ENCODE measurements around the gene KIT. TPM values are rescaled to one million over a fixed set of nuclear protein-coding genes. Genes with fewer than 3 reads are reported as not detected.
"Not testable (repeated sequence)": the region's sequence is repeated elsewhere in the genome, so short reads cannot be mapped to it uniquely, and the experiment has no call there.

The KIT gene
- under 0.01 and 0.10 TPM in 2 replicates for total RNA-seq

DNA sequence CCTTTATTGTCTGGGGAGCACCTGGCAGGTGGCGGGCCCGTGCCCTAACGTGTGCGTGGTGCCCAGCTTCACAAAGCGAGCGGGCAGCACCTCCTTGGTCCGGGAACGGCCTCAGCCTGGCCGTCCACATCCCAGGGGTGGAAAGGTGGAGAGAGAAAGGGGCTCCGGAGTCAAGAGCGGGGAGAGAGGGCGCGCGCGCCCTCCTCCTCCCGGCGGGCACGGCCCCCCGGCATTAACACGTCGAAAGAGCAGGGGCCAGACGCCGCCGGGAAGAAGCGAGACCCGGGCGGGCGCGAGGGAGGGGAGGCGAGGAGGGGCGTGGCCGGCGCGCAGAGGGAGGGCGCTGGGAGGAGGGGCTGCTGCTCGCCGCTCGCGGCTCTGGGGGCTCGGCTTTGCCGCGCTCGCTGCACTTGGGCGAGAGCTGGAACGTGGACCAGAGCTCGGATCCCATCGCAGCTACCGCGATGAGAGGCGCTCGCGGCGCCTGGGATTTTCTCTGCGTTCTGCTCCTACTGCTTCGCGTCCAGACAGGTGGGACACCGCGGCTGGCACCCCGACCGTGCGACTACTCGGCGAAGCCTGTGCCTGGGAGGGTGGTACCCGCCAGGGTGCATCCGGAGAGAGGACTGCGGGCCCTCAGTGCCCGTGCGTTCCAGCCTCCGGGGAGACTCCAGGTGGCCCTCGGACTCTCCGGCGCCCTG is at the start of gene KIT:
Gene KIT (plus strand): TSS at position 407 of the 701 bp plus-strand sequence. CDS start 58 bp downstream, at position 465.
- DNase-seq (ENCODE audit: low read depth) = no peak

DNA sequence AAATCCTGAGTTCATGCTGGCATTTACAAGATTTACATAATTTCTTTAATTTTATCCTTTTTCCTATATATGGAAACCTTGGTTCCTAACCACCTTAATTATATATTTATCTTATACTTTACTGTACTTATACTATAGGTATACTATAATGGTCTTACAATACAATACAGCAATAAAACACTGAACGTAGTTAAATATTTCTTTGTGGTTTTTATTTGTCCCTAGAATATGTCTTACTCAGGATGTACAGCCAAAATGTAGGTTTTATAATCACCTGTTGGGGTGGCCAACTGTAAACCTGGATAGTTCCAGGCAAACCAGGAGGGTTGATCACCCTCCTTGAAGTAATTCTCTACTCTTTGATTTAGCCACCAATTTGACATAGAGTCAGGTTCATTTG is 48.4 kb upstream of the KIT start:
- DNase-seq (ENCODE audit: low read depth) = no peak

DNA sequence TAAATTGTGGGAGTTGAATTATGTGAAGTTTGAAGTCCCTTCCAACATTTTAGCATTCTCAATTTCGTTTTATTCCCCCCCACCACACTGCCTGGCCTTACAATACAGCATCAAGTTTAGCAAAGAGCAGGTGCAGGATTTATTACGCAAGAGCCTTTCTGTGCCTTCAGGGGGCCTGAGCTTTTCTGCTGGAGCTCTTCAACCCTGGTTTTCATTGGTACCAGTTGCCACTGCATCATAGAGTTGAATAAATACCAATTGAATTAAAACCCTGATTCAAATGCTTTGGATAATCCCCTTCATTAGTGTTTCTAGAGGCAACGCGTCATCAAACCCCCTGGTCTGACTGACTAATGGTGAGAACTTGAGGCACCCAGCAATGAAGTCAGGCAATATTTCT is 43.6 kb upstream of the KIT start:
- DNase-seq (ENCODE audit: low read depth) = no peak

DNA sequence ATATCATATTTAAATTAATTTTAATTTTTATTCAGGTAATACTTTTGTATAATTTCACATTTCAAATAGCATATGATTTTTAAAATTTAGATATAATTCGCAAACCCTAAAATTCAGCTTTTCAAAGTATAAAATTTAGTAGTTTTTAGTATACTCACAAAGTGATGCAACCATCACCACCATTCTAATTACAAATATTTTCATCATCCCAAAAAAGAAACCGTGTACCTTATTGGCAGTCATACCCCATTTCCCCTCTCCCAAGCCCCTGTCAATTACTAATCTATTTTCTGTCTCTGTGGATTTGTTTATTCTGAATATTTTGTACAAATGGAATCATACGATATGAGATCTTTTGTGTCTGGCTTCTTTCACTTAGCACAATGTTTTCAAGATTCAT is 37.0 kb upstream of the KIT start:
- DNase-seq (ENCODE audit: low read depth) = no peak

DNA sequence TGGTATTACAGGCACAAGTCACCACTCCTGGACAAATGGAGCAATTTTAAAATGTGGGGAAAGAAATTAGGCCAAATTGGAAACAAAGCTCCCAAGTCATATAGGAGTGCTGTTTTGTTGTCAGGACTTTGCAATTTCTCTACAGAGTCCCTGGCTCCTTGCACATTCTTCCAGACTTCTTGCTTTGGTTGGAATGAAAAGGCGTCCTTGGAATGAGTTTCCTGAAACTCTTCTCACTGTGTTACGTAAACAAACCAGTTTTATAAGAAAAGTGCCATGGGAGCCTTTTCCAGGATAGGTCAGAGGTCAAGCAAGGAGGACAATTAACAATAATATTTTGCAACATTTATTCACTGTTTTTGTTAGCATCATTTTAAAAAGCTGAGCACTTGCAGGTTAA is 32.4 kb upstream of the KIT start:
- no peak for DNase-seq (ENCODE audit: low read depth)

DNA sequence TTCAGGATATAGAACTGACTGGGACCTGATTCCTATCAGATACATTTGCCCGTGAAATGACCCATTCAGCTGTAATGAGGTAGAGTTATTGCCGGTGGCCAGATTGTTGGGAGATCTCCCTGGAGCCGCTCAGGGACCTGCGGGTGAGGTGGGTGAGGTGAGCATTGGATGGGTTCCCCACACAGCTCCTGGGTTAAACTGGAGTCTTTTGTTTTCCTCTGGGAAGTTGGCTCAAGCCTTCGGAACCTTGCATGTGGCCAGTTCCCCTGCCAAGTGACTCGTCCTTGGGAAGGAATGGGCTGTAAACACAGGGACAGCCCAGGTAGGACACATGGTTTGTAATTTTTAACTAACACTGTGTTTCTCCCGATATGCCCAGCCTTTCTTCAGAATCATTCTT is 31.6 kb upstream of the KIT start:
- DNase-seq (ENCODE audit: low read depth) = no peak

DNA sequence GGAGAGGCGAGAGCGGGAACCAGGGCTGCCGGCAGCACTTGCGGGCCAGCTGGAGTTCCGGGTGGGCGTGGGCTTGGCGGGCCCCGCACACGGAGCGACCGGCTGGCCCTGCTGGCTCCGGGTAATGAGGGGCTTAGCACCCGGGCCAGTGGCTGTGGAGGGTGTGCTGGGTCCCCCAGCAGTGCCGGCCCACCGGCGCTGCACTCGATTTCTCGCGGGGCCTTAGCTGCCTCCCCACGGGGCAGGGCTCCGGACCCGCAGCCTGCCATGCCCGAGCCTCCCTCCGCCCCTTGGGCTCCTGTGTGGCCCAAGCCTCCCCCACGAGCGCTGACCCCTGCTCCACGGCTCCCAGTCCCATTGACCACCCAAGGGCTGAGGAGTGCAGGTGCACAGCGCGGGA is 25.2 kb upstream of the KIT start:
- DNase-seq (ENCODE audit: low read depth) = no peak

DNA sequence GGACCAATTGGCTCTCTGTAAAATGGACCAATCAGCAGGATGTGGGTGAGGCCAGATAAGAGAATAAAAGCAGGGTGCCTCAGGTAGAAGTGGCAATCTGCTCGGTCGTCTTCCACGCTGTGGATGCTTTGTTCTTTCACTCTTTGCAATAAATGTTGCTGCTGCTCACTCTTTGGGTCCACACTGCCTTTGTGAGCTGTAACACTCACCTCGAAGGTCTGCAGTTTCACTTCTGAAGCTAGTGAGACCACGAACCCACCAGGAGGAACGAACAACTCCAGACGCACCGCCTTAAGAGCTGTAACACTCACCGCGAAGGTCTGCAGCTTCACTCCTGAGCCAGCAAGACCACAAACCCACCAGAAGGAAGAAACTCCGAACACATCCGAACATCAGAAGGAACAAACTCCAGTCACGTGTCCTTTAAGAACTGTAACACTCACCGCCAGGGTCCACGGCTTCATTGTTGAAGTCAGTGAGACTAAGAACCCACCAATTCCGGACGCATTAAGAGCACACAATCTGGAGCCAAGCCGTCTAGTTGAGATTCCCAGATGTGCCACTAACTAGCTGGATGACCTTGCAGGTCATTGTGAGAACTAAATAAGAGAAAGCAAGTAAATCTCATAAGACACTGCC is 24.5 kb upstream of the KIT start:
- DNase-seq (ENCODE audit: low read depth) = not testable (repeated sequence)

DNA sequence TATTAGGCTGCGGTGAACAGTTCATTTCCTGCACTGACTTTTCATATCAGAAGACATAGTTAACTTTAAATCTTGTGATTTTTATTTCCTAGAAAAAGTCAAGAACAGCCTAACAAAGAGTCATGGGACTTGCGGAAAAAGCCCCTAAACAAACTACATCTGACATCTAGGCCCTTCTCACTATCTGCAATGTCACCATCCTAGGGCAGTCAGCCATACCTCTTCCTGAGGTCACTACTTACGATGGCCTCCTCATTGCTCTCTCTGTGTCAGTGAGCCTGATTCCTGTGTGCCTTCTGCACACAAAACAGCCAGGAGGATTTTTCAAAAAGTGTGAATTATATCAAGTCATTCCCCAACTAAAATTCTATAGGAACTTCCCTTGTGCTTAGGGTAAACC is 22.4 kb upstream of the KIT start:
- no peak for DNase-seq (ENCODE audit: low read depth)

DNA sequence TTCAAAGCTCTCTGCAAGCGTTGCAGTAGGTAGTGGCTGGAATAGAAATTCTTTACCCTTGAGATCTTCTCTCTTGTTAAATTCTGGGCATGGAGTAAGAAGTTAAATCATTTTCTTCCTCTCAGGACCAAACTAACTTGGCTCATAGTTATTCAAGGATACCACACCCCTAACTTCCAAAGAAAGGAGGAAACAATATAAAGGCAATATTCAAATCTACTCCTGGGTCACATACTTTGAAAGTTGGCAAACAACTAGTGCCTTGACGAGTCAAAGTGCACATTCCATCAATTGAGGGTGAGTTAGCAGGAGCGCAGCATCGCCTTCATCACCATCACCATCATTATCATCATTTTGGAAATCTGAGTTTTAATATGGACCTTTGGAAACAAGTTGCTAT is 20.4 kb upstream of the KIT start:
- no peak for DNase-seq (ENCODE audit: low read depth)

DNA sequence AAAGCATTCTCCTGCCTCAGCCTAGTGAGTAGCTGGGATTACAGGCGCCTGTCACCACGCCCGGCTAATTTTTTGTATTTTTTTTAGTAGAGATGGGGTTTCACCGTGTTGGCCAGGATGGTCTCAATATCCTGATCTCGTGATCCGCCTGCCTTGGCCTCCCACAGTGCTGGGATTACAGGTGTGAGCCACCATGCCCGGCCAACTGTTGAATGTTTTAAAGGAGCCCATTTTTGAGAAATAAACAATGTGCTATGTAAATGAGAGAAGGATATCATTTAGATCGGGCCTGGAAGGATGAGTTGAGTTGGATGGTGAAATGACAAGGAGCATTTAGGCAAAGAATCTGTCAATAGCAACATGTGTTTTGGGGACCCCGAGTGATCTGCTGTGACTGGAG is 16.7 kb upstream of the KIT start:
- not testable (repeated sequence) for DNase-seq (ENCODE audit: low read depth)

DNA sequence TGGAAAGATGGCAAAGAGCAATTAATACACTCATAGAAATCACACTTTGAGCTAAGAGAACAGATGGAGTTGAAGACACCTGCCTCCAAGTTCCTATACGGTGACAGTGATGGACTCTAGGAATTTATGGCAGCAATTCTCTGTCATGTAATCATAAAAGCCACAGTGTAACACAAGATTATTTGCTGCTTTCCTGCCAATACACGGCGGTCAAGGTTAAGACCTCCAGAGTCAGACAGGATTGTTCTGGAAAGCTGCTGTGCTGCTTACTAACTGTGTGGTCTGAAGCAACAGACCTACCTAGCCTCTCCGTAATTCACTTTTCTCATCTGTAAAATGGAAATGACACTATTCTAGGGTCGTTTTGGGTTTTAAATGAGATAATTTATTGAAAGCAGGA is 14.6 kb upstream of the KIT start:
- no peak for DNase-seq (ENCODE audit: low read depth)

DNA sequence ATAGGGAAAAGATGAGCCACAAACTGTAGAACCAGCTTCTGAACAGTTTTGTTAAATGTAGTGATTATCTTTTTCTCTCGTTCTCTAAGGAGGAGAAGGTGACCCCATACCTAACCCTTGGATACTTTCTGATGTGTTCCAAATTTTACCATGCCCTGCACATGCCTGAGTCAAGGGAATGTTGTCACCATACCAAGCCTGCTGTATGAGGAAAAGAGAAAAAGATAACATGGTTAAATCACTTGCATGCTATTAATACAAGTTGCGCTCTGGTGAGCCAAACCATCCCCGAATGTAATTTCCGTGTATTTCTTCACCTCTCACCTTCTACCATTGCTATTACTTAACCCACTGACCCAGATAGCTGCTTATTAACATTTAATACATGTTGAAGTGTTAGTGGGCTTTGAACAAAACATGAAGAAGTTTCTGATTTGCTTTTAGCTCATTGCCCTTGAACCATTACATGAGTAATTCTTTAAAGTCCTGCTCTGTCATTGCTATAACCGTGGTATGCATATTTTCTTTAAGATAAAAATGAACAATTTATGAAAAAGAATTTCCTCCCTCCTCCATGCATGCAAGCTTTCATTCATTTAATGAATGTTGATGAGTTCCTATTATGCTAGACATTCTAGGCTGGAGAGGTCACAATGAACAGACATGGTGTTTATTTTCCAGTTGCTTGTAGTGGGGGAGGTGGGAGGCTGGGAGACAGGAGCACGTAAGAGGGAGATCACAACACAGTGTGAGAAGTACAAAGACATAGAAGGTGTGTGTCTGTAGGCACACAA is 13.6 kb upstream of the KIT start:
- no peak for DNase-seq (ENCODE audit: low read depth)

DNA sequence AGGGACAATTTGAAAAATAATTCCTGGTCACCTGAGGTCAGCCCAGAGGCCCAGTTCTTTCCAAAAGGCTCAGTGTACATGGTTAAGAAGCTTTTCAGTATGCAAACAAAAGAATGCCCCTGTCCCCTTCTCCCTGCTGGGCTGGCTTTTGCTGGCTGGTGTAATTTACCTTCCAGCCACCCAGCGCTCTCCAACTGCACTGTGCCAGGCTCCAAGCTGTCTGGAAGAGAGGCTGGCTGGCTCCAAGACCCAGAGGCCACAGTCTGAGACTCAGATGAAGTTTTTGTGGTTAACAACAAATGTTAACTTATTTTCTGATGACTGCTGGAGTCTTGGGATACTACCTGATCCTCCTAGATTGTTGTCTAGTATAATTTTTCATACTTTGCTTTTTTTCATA is 11.9 kb upstream of the KIT start:
- DNase-seq (ENCODE audit: low read depth) = no peak

DNA sequence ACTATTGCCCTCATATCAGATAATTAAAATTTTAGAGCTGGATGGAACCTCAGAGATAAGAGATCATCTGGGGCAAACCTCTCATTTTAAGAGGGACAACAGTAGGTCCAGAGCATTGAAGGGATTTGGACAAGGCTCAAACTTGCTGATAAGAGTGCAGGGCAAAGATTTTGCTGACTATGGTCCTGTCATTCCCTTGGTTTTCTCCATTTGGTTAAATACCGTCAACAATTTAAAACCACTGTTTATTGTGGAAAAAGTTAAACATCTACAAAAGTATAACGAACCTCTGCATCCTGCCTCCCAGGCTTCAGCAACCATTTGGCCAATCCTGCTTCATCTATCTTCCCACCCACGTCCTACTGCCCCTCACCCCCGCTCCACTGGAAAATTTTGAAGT is 10.7 kb upstream of the KIT start:
- DNase-seq (ENCODE audit: low read depth) = peak; percentile 2

DNA sequence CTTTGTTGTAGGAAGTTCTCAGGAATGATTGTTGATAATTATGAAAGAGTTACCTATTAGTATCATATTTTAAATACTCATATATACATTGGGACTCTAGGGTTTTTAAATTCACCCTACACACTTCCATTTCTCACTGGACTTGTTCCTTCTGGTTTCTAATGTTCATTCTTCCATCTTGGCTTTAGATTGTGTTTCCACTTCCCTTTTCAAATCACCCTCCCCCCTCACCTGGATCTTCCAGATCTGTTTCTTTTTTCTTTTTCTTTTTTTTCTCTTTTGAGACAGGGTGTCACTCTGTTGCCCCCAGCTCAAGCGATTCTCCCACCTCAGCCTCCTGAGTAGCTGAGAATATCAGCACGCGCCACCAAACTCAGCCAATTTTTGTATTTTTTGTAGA is 6.7 kb upstream of the KIT start:
- DNase-seq (ENCODE audit: low read depth) = no peak

DNA sequence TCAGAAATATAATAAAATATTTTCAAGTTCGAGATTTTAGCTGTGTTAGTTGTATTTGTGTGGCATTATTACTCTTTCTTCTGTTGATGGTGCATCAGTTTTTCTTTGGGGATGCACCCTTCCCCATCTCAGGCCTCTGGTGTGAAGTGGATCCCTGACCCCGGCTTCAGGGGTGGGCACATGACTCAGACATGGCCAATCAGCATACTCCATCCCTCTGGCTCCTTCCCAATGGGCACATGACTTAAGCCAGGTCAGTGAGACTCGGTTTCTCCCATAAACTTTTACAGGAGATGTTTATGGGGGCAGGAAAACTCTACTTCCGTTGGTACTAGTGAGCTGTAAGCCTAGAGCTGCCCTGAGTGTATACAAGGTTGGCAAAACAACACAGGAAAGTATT is 3.0 kb upstream of the KIT start:
- DNase-seq (ENCODE audit: low read depth) = no peak

DNA sequence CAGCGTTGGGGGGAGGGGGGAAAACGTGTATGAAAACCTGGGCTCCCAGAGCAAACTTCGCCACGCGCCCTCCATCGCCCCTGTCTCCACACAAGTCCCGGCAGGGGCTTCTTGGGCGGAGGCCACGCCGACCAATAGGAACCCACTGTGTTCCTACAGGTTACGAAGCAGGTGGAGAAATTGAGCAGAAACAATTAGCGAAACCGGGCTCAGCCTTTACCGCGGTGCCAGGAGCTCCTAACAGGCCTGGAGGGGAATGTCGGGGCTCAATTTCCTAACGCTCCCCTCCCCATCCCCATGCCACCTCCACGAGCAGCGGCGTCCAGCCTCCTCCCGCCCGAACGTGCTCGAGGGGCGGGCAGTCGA is 589 bp upstream of the KIT start:
- no peak for DNase-seq (ENCODE audit: low read depth)

DNA sequence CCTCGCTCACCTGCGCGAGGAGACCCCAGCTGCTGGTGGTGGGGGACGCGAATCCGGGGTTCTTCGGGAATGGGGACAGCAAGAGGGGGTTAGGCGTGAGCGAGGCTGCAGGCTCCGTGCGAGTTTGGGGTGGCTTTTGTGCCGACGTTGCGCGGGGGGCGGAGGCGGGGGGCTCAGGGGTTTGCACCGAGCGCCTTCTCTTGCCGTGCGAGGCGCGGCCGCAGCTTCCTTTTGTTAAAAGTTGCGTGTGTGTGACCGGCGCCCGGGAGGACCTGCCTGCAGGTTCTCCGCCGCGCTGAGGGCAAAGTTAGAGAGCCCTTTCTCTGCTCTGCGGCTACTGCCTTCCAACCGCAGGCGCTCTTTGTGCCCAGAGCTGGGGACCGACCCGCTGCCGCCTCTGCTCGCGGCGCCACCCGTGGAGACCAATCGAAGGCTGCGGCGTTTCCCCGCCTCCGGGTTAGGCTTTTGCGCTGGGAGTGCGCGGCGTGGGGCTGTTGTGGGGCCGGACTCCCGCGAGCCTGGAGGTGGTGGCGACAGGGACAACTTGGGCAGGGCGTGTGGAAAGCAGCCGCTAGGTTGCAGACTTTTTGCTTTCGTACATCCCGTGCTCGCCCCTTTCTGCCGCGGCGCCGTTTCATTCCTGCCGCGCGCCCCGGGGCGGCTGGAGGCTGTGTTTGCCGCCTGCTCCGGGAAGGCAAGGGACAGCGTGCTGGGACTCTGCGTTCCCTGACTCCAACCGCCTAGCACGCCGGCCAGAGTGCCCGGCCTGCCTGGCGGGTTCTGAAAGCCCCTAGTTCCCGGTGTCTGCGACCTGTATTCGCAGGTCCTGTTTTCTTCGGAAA is 716 bp downstream of the KIT start:
- no peak for DNase-seq (ENCODE audit: low read depth)

DNA sequence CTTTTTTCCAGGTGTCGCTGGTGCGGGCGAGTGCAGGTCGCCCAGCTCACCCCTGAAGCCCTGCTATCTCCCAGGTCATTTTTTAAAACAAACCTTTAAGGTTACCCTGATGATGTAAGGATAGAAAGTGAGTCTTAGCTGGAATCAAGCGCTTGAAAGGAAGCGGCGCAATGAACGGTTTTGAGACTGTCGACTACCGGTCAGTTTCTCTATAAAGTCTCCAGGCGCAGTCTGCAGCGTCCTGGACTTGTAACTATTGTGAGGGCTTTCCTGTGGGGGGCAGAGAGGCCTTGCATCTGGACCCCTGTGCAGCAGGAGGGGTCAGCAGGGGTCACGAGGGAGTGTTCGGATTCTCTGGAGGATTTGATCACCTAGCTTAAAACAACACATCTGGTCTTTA is 1.6 kb downstream of the KIT start:
- DNase-seq (ENCODE audit: low read depth) = no peak

DNA sequence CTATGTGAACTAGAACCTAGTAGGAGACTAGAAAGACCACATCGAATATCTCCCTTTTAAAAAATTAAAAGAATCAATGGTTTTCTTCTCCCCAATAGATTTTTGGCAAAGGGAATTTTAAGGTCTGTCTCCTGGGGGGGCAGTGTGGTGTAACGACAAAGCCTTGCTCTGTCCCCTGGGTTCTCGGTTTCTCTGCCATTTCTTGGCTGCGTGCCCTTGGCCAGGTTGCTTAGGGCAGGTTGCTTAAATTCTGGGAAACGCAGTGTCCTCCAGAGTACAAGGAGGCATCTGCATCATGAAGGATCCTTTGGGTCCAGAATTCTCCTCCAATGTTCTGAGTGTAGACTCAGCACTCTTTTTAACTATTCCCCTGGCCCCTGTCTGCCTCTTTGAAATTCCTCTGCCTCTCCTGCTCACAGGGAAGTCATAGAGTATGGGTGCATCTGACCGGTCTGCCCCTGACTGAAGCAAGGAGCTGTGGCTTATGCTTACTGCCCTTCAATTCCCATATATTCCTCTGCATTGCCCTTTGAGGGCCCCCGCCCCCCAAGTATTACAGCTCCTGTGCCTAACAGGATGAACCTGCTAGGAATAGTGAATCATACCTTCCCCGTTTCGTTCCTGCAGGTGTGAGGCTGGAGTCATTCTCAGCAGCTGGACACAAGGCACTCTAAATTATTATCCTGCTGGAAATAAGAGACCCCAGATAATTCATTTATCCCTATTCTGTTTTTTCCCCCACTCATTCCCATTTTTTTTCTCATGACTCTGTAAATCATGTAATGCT is 2.2 kb downstream of the KIT start:
- no peak for DNase-seq (ENCODE audit: low read depth)
